Sigmoid colon (tissue), 7 donors: Measurements from ENCODE around the gene GPR21. TPM values are rescaled to one million over a fixed set of nuclear protein-coding genes. Genes with fewer than 3 reads are reported as not detected.

Experiments used
- DNase-seq: peaks from one replicate; pipeline ENCODE4 v3.0.0-alpha.2; 2019
- H3K27ac ChIP-seq, 4 donors: fragments of 200-600 bp; sonication (generic); one replicate each; pipeline ENCODE4 v1.5.1; 2016 to 2019; ENCODE audit warnings: mild to moderate bottlenecking in 1 of 4
- H3K27me3 ChIP-seq, 3 donors: fragments of 200-600 bp; sonication (generic); one replicate each; pipeline ENCODE4 v1.5.1; 2019; ENCODE audit warnings: mild to moderate bottlenecking in 1 of 3
- H3K36me3 ChIP-seq, 4 donors: fragments of 200-600 bp; sonication (generic); one replicate each; pipeline ENCODE4 v1.5.1; 2016 to 2019
- H3K4me1 ChIP-seq, 4 donors: fragments of 200-600 bp; sonication (generic); one replicate each; pipeline ENCODE4 v1.5.1; 2017 to 2019
- H3K4me3 ChIP-seq, 4 donors: fragments of 200-600 bp; sonication (generic); one replicate each; pipeline ENCODE4 v1.5.1; 2017 to 2019; ENCODE audit warnings: mild to moderate bottlenecking in 2 of 4, moderate library complexity in 1 of 4
- H3K9me3 ChIP-seq, 4 donors: fragments of 200-600 bp in 3 of 4; sonication (generic) in 3 of 4; one replicate each; pipeline versions ENCODE4 v1.5.1 to v1.6.1; 2013 to 2019
- CTCF ChIP-seq, 4 experiments: fragments of 450-650 bp in 3 of 4; fragments of 200-600 bp in 1 of 4; IDR thresholded peaks; one replicate each; pipeline ENCODE4 v1.5.1; 2016 to 2019; ENCODE audit warnings: antibody characterized with exemption in 4 of 4, mild to moderate bottlenecking in 3 of 4, moderate library complexity in 2 of 4
- EP300 ChIP-seq, 4 donors: sonication (generic); formaldehyde crosslinking; IDR thresholded peaks; one replicate each; pipeline ENCODE4 v1.6.1; 2017; ENCODE audit warnings: antibody characterized with exemption in 4 of 4
- POLR2A ChIP-seq, 2 donors: fragments of 450-650 bp; IDR thresholded peaks; one replicate each; pipeline ENCODE4 v1.6.1; 2016; ENCODE audit warnings: antibody characterized with exemption in 2 of 2, mild to moderate bottlenecking in 2 of 2, moderate library complexity in 2 of 2
- POLR2AphosphoS5 ChIP-seq, 4 donors: sonication (generic); formaldehyde crosslinking; IDR thresholded peaks; one replicate each; pipeline ENCODE4 v1.6.1; 2017; ENCODE audit warnings: antibody characterized with exemption in 4 of 4
- WGBS, 2 donors: extraction: QIAGEN DNeasy Blood & Tissue Kit; methylation state at CpG; one replicate each; pipeline ENCODE4 v1.1.7; 2013; 5-methylcytosine and 5-hydroxymethylcytosine counted together
- intact Hi-C: fragments of 100-400 bp; cut with DNase I; formaldehyde crosslinking; loops from one replicate; pipeline ENCODE4 v1.15.1; 2023
- polyA plus RNA-seq, 3 donors: library from polyadenylated mRNA; stranded (reverse); fragments of 200-250 nt; gene quantifications; one replicate each; pipeline ENCODE4 v1.2.3, GENCODE V29; 2013
- total RNA-seq, 4 donors: library from RNA; depleted of rRNA; stranded (reverse); fragments of >200 nt; gene quantifications; one replicate each; pipeline ENCODE4 v1.1.0, GENCODE V29; 2016
- donor health status: healthy with polysubstance abuse.
- donor health status: Bipolar disorder and iron deficiency.
- donor health status: healthy.

The GPR21 gene
- total and polyA plus RNA-seq, 7 donors, result 0.34 to 6.1 (median 1.4) TPM; not detected in 3

DNA sequence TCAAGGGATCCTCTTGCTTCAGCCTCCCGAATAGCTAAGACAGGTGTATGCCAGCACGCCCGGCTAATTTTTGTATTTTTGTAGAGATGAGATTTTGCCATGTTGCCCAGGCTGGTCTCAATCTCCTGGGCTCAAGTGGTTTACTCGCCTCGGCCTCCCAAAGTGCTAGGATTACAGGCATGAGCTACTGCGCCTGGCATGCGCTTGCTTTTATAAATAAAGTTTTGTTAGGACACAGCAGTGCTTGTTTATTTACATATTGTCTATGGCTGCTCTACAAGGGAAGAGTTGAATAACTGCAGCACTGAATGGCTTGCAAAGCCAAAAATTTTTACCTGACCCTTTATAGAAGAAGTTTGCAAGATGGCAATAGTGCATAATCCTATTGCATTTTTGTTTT lies 27.7 kb downstream of the GPR21 start:
- 95% methylated on average over 7 of the region's 7 CpGs for WGBS, 2 donors
- H3K36me3 ChIP-seq, result peaks cover 0 to 14% (median 7%) of the 10 kb centered on the region in 4 donors
- no peaks in the 10 kb centered on the region for H3K27me3 ChIP-seq
- H3K27ac ChIP-seq, result no peak overlapping the region
- DNase-seq, result no peak
- intact Hi-C loops, result no loop called here
- no peak overlapping the region for H3K4me3 ChIP-seq
- no peaks in the 10 kb centered on the region for H3K9me3 ChIP-seq
- no peak for TF ChIP-seq EP300 (IDR thresholded peaks at IDR 0.05)
- TF ChIP-seq CTCF (IDR thresholded peaks at IDR 0.05), result no peak
- TF ChIP-seq POLR2A (IDR thresholded peaks at IDR 0.05), result no peak
- TF ChIP-seq POLR2AphosphoS5 (IDR thresholded peaks at IDR 0.05), result no peak
- peaks cover 0 to 32% (median 20%) of the 10 kb centered on the region in 4 donors for H3K4me1 ChIP-seq

GRCh38 chr9:123062351-123063176 lies 29.1 kb downstream of the GPR21 start:
- H3K4me3 ChIP-seq, result no peak overlapping the region
- WGBS, 2 donors, result 87 to 93% methylated on average over 7 of the region's 7 CpGs
- peaks cover 0 to 32% (median 20%) of the 10 kb centered on the region in 4 donors for H3K4me1 ChIP-seq
- H3K9me3 ChIP-seq, result no peaks in the 10 kb centered on the region
- TF ChIP-seq POLR2AphosphoS5 (IDR thresholded peaks at IDR 0.05) (no peak), CTCF (IDR thresholded peaks at IDR 0.05) (no peak), EP300 (IDR thresholded peaks at IDR 0.05) (no peak), POLR2A (IDR thresholded peaks at IDR 0.05) (no peak)
- no peak for DNase-seq
- H3K27ac ChIP-seq, result peak overlapping the region in 1 of 4 donors; percentile 31
- H3K27me3 ChIP-seq, result no peaks in the 10 kb centered on the region
- intact Hi-C loops, result no loop called here
- H3K36me3 ChIP-seq, result peaks cover 0 to 28% (median 10%) of the 10 kb centered on the region in 4 donors

DNA sequence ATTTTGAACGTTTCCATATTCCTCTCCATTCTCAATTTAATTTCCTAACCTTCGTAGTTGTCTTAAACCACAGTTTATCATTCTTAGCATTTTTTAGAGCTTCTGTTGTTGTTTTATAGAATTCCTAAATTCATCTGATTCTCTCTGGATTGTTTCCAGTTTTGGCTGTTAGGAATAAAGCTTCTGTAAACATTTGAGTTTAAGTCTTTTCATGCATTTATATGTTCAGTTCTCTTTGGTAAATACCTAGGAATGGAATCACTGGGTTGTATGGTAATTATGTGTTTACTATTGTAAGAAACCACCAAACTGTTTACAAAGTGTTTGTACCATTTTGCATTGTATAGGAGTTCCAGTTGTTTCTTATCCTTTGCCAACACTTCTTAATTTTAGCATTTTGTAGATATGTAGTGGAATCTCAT lies 29.7 kb downstream of the GPR21 start:
- Histone ChIP-seq H3K4me3 (no peak overlapping the region), H3K4me1 (peaks cover 0 to 32% (median 20%) of the 10 kb centered on the region in 4 donors), H3K27me3 (no peaks in the 10 kb centered on the region), H3K9me3 (no peaks in the 10 kb centered on the region), H3K36me3 (peaks cover 0 to 34% (median 12%) of the 10 kb centered on the region in 4 donors), H3K27ac (peak overlapping the region in 1 of 4 donors; percentile 31)
- no peak for DNase-seq
- intact Hi-C loops, result no loop called here
- WGBS, 2 donors, result 68 to 77% methylated on average over 2 of the region's 2 CpGs
- TF ChIP-seq POLR2A (IDR thresholded peaks at IDR 0.05), result no peak
- TF ChIP-seq EP300 (IDR thresholded peaks at IDR 0.05), result no peak

GRCh38 chr9:123063896-123064295 lies 30.4 kb downstream of the GPR21 start:
- WGBS, 2 donors, result 95 to 97% methylated on average over 11 of the region's 11 CpGs
- no peak for TF ChIP-seq POLR2AphosphoS5 (IDR thresholded peaks at IDR 0.05)
- no peak for TF ChIP-seq CTCF (IDR thresholded peaks at IDR 0.05)
- no peak for TF ChIP-seq POLR2A (IDR thresholded peaks at IDR 0.05)
- TF ChIP-seq EP300 (IDR thresholded peaks at IDR 0.05), result no peak
- Histone ChIP-seq H3K27me3 (no peaks in the 10 kb centered on the region), H3K4me1 (peaks cover 0 to 32% (median 18%) of the 10 kb centered on the region in 4 donors), H3K36me3 (peaks cover 0 to 41% (median 12%) of the 10 kb centered on the region in 4 donors), H3K9me3 (no peaks in the 10 kb centered on the region), H3K27ac (no peak overlapping the region), H3K4me3 (no peak overlapping the region)
- intact Hi-C loops, result no loop called here
- DNase-seq, result no peak

GRCh38 chr9:123064716-123065115 lies 31.2 kb downstream of the GPR21 start:
- DNase-seq, result no peak
- Histone ChIP-seq H3K36me3 (peaks cover 0 to 48% (median 12%) of the 10 kb centered on the region in 4 donors), H3K27me3 (no peaks in the 10 kb centered on the region), H3K9me3 (no peaks in the 10 kb centered on the region), H3K4me1 (peaks cover 0 to 26% (median 12%) of the 10 kb centered on the region in 4 donors), H3K27ac (no peak overlapping the region), H3K4me3 (no peak overlapping the region)
- WGBS, 2 donors, result 85 to 91% methylated on average over 2 of the region's 2 CpGs
- intact Hi-C loops, result no loop called here
- TF ChIP-seq CTCF (IDR thresholded peaks at IDR 0.05), result no peak
- no peak for TF ChIP-seq POLR2AphosphoS5 (IDR thresholded peaks at IDR 0.05)
- no peak for TF ChIP-seq POLR2A (IDR thresholded peaks at IDR 0.05)
- TF ChIP-seq EP300 (IDR thresholded peaks at IDR 0.05), result no peak
